Heart left ventricle (tissue), 16 donors: ENCODE results near the gene SNAPIN. TPM values are rescaled to one million over a fixed set of nuclear protein-coding genes. Genes with fewer than 3 reads are reported as not detected.
"Not testable (repeated sequence)": the region's sequence is repeated elsewhere in the genome, so short reads cannot be mapped to it uniquely, and the experiment has no call there.

Experiments used
- ATAC-seq, 4 donors: fragments of 200-7000 bp; cut with Tn5 transposase; one replicate each; pipeline ENCODE4 v1.9.1; 2020 to 2022; ENCODE audit warnings: moderate library complexity in 4 of 4, mild to moderate bottlenecking in 3 of 4, moderate number of reproducible peaks in 1 of 4
- DNase-seq, 5 donors: peaks; one replicate each; pipeline ENCODE4 v3.0.0-alpha.2; 2020
- H3K27ac ChIP-seq, 12 donors: fragments of 200-600 bp; sonication (generic) in 4 of 12; one replicate each; pipeline versions ENCODE4 v1.5.0 to v1.8.0; 2016 to 2022; ENCODE audit warnings: mild to moderate bottlenecking in 2 of 12
- H3K27me3 ChIP-seq, 9 donors: fragments of 200-600 bp; sonication (generic) in 2 of 9; one replicate each; pipeline versions ENCODE4 v1.5.1 to v1.8.0; 2016 to 2022; ENCODE audit warnings: mild to moderate bottlenecking in 3 of 9
- H3K36me3 ChIP-seq, 9 donors: fragments of 200-600 bp; sonication (generic) in 2 of 9; one replicate each; pipeline versions ENCODE4 v1.5.0 to v1.8.0; 2018 to 2022; ENCODE audit warnings: mild to moderate bottlenecking in 2 of 9
- H3K4me1 ChIP-seq, 12 donors: fragments of 200-600 bp; sonication (generic) in 4 of 12; one replicate each; pipeline versions ENCODE4 v1.5.0 to v1.8.0; 2016 to 2022; ENCODE audit warnings: mild to moderate bottlenecking in 3 of 12
- H3K4me3 ChIP-seq, 12 donors: fragments of 200-600 bp; sonication (generic) in 4 of 12; one replicate each; pipeline versions ENCODE4 v1.5.0 to v1.8.0; 2017 to 2022; ENCODE audit warnings: mild to moderate bottlenecking in 9 of 12, moderate library complexity in 4 of 12
- H3K9me3 ChIP-seq, 12 donors: fragments of 200-600 bp; sonication (generic) in 4 of 12; one replicate each; pipeline versions ENCODE4 v1.5.0 to v1.8.0; 2016 to 2022; ENCODE audit warnings: mild to moderate bottlenecking in 1 of 12
- POLR2A ChIP-seq, 2 donors: fragments of 450-650 bp; IDR thresholded peaks; one replicate each; pipeline ENCODE4 v1.6.1; 2017; ENCODE audit warnings: antibody characterized with exemption in 2 of 2, mild to moderate bottlenecking in 2 of 2, moderate library complexity in 2 of 2
- WGBS, 4 donors: extraction: QIAGEN DNeasy Blood & Tissue Kit in 2 of 4; methylation state at CpG; one replicate each; pipeline versions ENCODE4 v1.1.5 to v1.1.7; 2013 to 2018; 5-methylcytosine and 5-hydroxymethylcytosine counted together
- intact Hi-C, 10 donors: fragments of 100-400 bp; cut with DNase I; formaldehyde crosslinking; loops; one replicate each; pipeline versions ENCODE4 v1.11.1 to v1.14.2; 2022
- polyA plus RNA-seq, 2 donors: library from polyadenylated mRNA; stranded (reverse); fragments of 200-250 nt; gene quantifications; one replicate each; pipeline ENCODE4 v1.2.3, GENCODE V29; 2013
- total RNA-seq, 9 donors: library from RNA; depleted of rRNA in 2 of 9; stranded (reverse); fragments of >200 nt in 2 of 9; fragmentation: NEBNext Ultra II Directional in 3 of 9; extraction: Animal tissue kit (Norgen Biotek cat#: 25700) in 3 of 9; gene quantifications; one replicate each; pipeline versions ENCODE4 v1.1.0 to v1.2.4, GENCODE V29; 2016 to 2023
- TF ChIP-seq, protein P1 (sequence below), 12 donors: fragments of 200-600 bp; sonication (generic) in 4 of 12; IDR thresholded peaks; one replicate each; pipeline versions ENCODE4 v1.5.0 to v1.8.0; 2018 to 2022; ENCODE audit warnings: antibody characterized with exemption in 12 of 12, mild to moderate bottlenecking in 5 of 12
- donor health status: ischemic (EF 13 %, LVEDD 7.1; RV severe dilation, severe dysfunction).
- donor health status: healthy with polysubstance abuse.
- donor health status: DM: no; HTN: yes; CAD: no.
- donor health status: DM: no; HTN: no; CAD: no.
- donor health status: ischemic (EF 25% LVEDD 6.9; RV normal size, moderate dysfunction).
- donor health status: ischemic (EF 25% LVEDD 5.7; RV mildly dilated, moderate dysfunction).
- donor health status: healthy.
- donor health status: DM: yes; HTN: yes; CAD: no.
- donor health status: ischemic (EF 35%, LVEDD 5.7; RV mildly dilated, moderate dysfunction).
- donor health status: nonischemic (EF 11% LVEDD 7.7; RV severe dilation, severe dysfunction).
- donor health status: DM: yes; HTN: yes; CAD: no.
- donor health status: PGD.
- donor health status: ischemic (EF 29% LVEDD 5.4; RV normal size, mild dysfunction).
- donor health status: nonischemic (EF 23%, LVEDD 6.1; RV moderate dilation, normal function).

Gene SNAPIN
- total and polyA plus RNA-seq, 11 donors: 53.7 to 88.7 (median 67.9) TPM

DNA sequence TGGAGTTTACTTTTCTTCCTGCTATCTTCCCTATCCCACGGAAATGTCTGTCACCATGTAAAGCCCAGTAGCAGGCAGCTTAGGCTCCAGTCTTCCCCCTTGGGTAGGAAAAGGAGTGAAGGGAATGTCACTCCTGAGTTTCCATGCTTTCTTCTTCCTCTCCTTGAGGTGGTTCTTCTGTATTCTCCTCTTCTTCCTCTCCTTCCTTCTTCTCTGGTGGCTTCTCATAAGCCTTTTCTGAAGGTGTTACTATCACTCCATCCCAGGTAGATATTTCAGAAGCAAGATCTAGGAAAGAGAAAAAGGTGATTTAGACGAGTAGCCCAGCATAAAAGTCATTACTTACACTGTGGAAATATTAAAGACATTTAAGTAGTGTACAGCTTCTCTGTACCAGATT lies 3.8 kb downstream of the SNAPIN start:
- peaks cover 0 to 18% (median 12%) of the 10 kb centered on the region in 12 donors for H3K4me1 ChIP-seq
- peaks cover 0 to 78% (median 71%) of the 10 kb centered on the region in 9 donors for H3K36me3 ChIP-seq
- no peaks in the 10 kb centered on the region for H3K27me3 ChIP-seq
- no peak for TF ChIP-seq POLR2A (IDR thresholded peaks at IDR 0.05)
- TF ChIP-seq, protein P1, sequence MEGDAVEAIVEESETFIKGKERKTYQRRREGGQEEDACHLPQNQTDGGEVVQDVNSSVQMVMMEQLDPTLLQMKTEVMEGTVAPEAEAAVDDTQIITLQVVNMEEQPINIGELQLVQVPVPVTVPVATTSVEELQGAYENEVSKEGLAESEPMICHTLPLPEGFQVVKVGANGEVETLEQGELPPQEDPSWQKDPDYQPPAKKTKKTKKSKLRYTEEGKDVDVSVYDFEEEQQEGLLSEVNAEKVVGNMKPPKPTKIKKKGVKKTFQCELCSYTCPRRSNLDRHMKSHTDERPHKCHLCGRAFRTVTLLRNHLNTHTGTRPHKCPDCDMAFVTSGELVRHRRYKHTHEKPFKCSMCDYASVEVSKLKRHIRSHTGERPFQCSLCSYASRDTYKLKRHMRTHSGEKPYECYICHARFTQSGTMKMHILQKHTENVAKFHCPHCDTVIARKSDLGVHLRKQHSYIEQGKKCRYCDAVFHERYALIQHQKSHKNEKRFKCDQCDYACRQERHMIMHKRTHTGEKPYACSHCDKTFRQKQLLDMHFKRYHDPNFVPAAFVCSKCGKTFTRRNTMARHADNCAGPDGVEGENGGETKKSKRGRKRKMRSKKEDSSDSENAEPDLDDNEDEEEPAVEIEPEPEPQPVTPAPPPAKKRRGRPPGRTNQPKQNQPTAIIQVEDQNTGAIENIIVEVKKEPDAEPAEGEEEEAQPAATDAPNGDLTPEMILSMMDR (IDR thresholded peaks at IDR 0.05): no peak
- DNase-seq: no peak
- no peak for ATAC-seq
- no peak overlapping the region for H3K4me3 ChIP-seq
- WGBS, 4 donors: 50 to 62% (median 53%) methylated on average over 2 of the region's 2 CpGs
- no peak overlapping the region for H3K27ac ChIP-seq
- intact Hi-C loops: loop anchor here in 3 of 10 donors (5.0 to 10.0 kb wide), 2 partner anchors 87 to 90 kb away; no protein-coding TSS in a partner anchor
- no peaks in the 10 kb centered on the region for H3K9me3 ChIP-seq

GRCh38 chr1:153663211-153663610 lies 4.7 kb downstream of the SNAPIN start:
- Histone ChIP-seq H3K4me1 (peaks cover 0 to 16% (median 10%) of the 10 kb centered on the region in 12 donors), H3K4me3 (no peak overlapping the region), H3K27ac (no peak overlapping the region), H3K9me3 (no peaks in the 10 kb centered on the region), H3K36me3 (peaks cover under 1 to 87% (median 80%) of the 10 kb centered on the region in 9 donors), H3K27me3 (no peaks in the 10 kb centered on the region)
- intact Hi-C loops: loop anchor here in 3 of 10 donors (5.0 to 10.0 kb wide), 2 partner anchors 88 to 91 kb away; no protein-coding TSS in a partner anchor
- DNase-seq (peak in 1 of 5 donors; percentile 9), ATAC-seq (no peak)
- WGBS, 4 donors: 81 to 91% (median 87%) methylated on average over 5 of the region's 5 CpGs
- no peak for TF ChIP-seq POLR2A (IDR thresholded peaks at IDR 0.05)
- TF ChIP-seq, protein P1 (IDR thresholded peaks at IDR 0.05): no peak

GRCh38 chr1:153667439-153667838 lies 8.9 kb downstream of the SNAPIN start:
- WGBS, 4 donors: 84 to 93% (median 90%) methylated on average over 4 of the region's 4 CpGs
- no peak for ATAC-seq
- intact Hi-C loops: loop anchor here in 3 of 10 donors (5.0 to 10.0 kb wide), 2 partner anchors 35 to 93 kb away; partner anchors contain the start of gene CHTOP (in 1 of the 3)

GRCh38 chr1:153668672-153669071 lies 10.2 kb downstream of the SNAPIN start:
- WGBS, 4 donors: 95 to 97% (median 96%) methylated on average over 8 of the region's 8 CpGs
- not testable (repeated sequence) for H3K27ac ChIP-seq, H3K27me3 ChIP-seq, DNase-seq, H3K9me3 ChIP-seq, ATAC-seq, H3K4me3 ChIP-seq
- Histone ChIP-seq H3K4me1 (peaks cover 6 to 26% (median 14%) of the 10 kb centered on the region in 12 donors), H3K36me3 (peaks cover 5 to 61% (median 58%) of the 10 kb centered on the region in 9 donors)
- intact Hi-C loops: loop anchor here in 3 of 10 donors (5.0 to 10.0 kb wide), 2 partner anchors 36 to 94 kb away; partner anchors contain the start of gene CHTOP (in 1 of the 3)

More at GRCh38 chr1:153667439-153667838, 8.9 kb downstream of the SNAPIN start:
- H3K4me3 ChIP-seq: no peak overlapping the region
- no peaks in the 10 kb centered on the region for H3K27me3 ChIP-seq
- peaks cover 6 to 26% (median 14%) of the 10 kb centered on the region in 12 donors for H3K4me1 ChIP-seq
- TF ChIP-seq POLR2A (IDR thresholded peaks at IDR 0.05): no peak
- H3K9me3 ChIP-seq: no peaks in the 10 kb centered on the region
- no peak for DNase-seq
- peaks cover 5 to 74% (median 70%) of the 10 kb centered on the region in 9 donors for H3K36me3 ChIP-seq
- H3K27ac ChIP-seq: no peak overlapping the region

GRCh38 chr1:153669606-153670005 lies 11.1 kb downstream of the SNAPIN start:
- ATAC-seq (no peak), DNase-seq (no peak)
- intact Hi-C loops: loop anchor here in 9 of 10 donors (2.0 to 10.0 kb wide), 10 partner anchors 37 to 318 kb away; partner anchors contain the start of genes CHTOP (in 4 of the 9), RAB13 (in 3 of the 9), GATAD2B (in 1 of the 9) and S100A1 (in 1 of the 9)
- TF ChIP-seq, protein P1 (IDR thresholded peaks at IDR 0.05): no peak
- no peak for TF ChIP-seq POLR2A (IDR thresholded peaks at IDR 0.05)
- 74 to 79% (median 75%) methylated on average over 6 of the region's 6 CpGs for WGBS, 4 donors
- Histone ChIP-seq H3K27me3 (no peaks in the 10 kb centered on the region), H3K9me3 (no peaks in the 10 kb centered on the region), H3K4me1 (peaks cover 6 to 26% (median 14%) of the 10 kb centered on the region in 12 donors), H3K4me3 (peak overlapping the region; percentile 49 to 93 (median 82)), H3K36me3 (peaks cover 5 to 52% (median 49%) of the 10 kb centered on the region in 9 donors), H3K27ac (no peak overlapping the region)
